ENCODE measurements around the gene ADCY4.
A peak's percentile ranks its signal among the peaks of the same experiment; 100 is the strongest.

The ADCY4 gene

GRCh38 chr14:24270537-24271133, 64.2 kb downstream of the ADCY4 start:
- TF ChIP-seq ZFX (IDR thresholded peaks at IDR 0.05) (no peak), CTCF (conservative IDR thresholded peaks at IDR 0.05) (no peak)
- peak overlapping the region; percentile 98 for H3K27ac ChIP-seq

- H3K27ac ChIP-seq, result no peak overlapping the region
- TF ChIP-seq ZFX (IDR thresholded peaks at IDR 0.05), result no peak
- TF ChIP-seq CTCF (conservative IDR thresholded peaks at IDR 0.05), result no peak
These were observed 64.8 kb downstream of the ADCY4 start for GRCh38 chr14:24269910-24270536.

GRCh38 chr14:24269368-24269767, 65.5 kb downstream of the ADCY4 start:
- H3K27ac ChIP-seq, result no peak overlapping the region
- no peak for TF ChIP-seq ZFX (IDR thresholded peaks at IDR 0.05)
- no peak for TF ChIP-seq CTCF (conservative IDR thresholded peaks at IDR 0.05)
